Embryonic facial prominence (tissue), 1 donor: ENCODE results near the gene MYBPC3.
"Not testable (repeated sequence)": the region's sequence is repeated elsewhere in the genome, so short reads cannot be mapped to it uniquely, and the experiment has no call there.

Source experiments
- DNase-seq: peaks from one replicate; pipeline ENCODE4 v3.0.0-alpha.2; 2016; ENCODE audit errors: extremely low spot score

MYBPC3 gene

GRCh38 chr11:47324520-47324919 is 28.0 kb downstream of the MYBPC3 start:
- DNase-seq, result no peak

GRCh38 chr11:47318166-47318565 is 34.3 kb downstream of the MYBPC3 start:
- no peak for DNase-seq

- no peak for DNase-seq
Measured at GRCh38 chr11:47317064-47317828, 35.3 kb downstream of the MYBPC3 start.

- DNase-seq, result not testable (repeated sequence)
Measured at GRCh38 chr11:47316501-47316900, 36.0 kb downstream of the MYBPC3 start.

- DNase-seq, result no peak
Measured at GRCh38 chr11:47314992-47315391, 37.5 kb downstream of the MYBPC3 start.

GRCh38 chr11:47308050-47308823 is 44.3 kb downstream of the MYBPC3 start:
- DNase-seq, result no peak

GRCh38 chr11:47306484-47306844 is 46.0 kb downstream of the MYBPC3 start:
- DNase-seq, result no peak

- no peak for DNase-seq
Measured at GRCh38 chr11:47305734-47306483, 46.6 kb downstream of the MYBPC3 start.

- DNase-seq, result no peak
Measured at GRCh38 chr11:47302853-47303252, 49.6 kb downstream of the MYBPC3 start.

GRCh38 chr11:47299078-47299477 is 53.4 kb downstream of the MYBPC3 start:
- no peak for DNase-seq

- no peak for DNase-seq
Measured at GRCh38 chr11:47296045-47296444, 56.5 kb downstream of the MYBPC3 start.

- no peak for DNase-seq
Measured at GRCh38 chr11:47295385-47295784, 57.1 kb downstream of the MYBPC3 start.

- no peak for DNase-seq
Measured at GRCh38 chr11:47289856-47290255, 62.6 kb downstream of the MYBPC3 start.

- DNase-seq, result no peak
Measured at GRCh38 chr11:47288066-47288465, 64.4 kb downstream of the MYBPC3 start.

- DNase-seq, result no peak
Measured at GRCh38 chr11:47285969-47286770, 66.3 kb downstream of the MYBPC3 start.

- no peak for DNase-seq
Measured at GRCh38 chr11:47284151-47284550, 68.4 kb downstream of the MYBPC3 start.

GRCh38 chr11:47282462-47282861 is 70.0 kb downstream of the MYBPC3 start:
- DNase-seq, result no peak
